Measurements from ENCODE around the gene PPP5C. TPM values are rescaled to one million over a fixed set of nuclear protein-coding genes. Genes with fewer than 3 reads are reported as not detected.
A peak's percentile ranks its signal among the peaks of the same experiment; 100 is the strongest.

The PPP5C gene
- total RNA-seq, 1 donor from 2014 or later = 70.9 TPM

DNA sequence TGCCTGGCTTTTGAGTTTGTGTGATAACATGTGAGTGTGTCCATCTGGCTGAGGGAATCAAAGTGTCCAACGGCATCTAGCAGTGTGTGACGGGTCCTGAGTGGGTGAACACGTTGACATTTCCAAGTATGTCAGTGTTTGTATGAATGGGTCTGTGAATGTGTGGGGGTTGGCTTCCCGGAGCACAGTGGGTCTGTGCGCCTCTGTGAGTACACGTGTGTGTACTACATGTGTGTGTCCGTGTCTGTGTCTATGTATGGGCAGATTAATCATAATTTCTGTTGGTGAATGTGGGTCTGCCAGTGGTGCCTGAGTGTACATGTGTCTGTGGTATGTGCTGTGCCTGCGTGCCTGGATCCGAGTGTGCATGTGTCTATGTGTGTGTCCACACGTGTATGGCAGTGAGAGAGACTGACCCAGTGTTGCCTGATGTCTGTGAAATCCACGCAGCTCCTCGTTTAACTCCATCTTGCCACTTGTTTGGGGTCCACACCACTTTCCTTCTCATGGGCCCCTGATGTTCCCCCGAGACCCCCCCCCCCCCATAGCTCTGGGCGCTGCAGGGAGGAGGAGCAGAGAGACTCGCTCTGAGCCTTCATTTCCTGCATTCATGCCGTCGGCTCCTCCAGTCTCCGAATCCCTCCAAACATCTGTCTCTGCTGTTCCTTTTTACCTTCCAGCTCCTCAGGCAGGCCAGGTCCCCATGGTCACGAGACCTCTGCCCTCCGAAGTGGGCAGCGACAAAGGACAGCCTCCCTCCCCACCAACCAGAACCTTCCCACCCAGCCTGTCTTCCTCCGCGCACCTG, 61.2 kb downstream of the PPP5C start:
- no peak for TF ChIP-seq EZH2 (IDR thresholded peaks at IDR 0.05; ENCODE audit: insufficient read depth, low read length)
- TF ChIP-seq, protein P1, sequence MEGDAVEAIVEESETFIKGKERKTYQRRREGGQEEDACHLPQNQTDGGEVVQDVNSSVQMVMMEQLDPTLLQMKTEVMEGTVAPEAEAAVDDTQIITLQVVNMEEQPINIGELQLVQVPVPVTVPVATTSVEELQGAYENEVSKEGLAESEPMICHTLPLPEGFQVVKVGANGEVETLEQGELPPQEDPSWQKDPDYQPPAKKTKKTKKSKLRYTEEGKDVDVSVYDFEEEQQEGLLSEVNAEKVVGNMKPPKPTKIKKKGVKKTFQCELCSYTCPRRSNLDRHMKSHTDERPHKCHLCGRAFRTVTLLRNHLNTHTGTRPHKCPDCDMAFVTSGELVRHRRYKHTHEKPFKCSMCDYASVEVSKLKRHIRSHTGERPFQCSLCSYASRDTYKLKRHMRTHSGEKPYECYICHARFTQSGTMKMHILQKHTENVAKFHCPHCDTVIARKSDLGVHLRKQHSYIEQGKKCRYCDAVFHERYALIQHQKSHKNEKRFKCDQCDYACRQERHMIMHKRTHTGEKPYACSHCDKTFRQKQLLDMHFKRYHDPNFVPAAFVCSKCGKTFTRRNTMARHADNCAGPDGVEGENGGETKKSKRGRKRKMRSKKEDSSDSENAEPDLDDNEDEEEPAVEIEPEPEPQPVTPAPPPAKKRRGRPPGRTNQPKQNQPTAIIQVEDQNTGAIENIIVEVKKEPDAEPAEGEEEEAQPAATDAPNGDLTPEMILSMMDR (IDR thresholded peaks at IDR 0.05; ENCODE audit: insufficient read depth, low read depth, low read length) = no peak
- Mint-ChIP-seq H3K36me3 (ENCODE audit: low read depth, unreplicated experiment) (peaks cover 9% of the 10 kb centered on the region), H3K4me1 (ENCODE audit: low read depth, unreplicated experiment) (peaks cover 14% of the 10 kb centered on the region), H3K27ac (ENCODE audit: unreplicated experiment) (peak overlapping the region; percentile 21), H3K9me3 (ENCODE audit: unreplicated experiment) (peaks cover 4% of the 10 kb centered on the region), H3K4me3 (ENCODE audit: unreplicated experiment) (peak overlapping the region; percentile 81), H3K27me3 (ENCODE audit: low read depth, unreplicated experiment) (no peaks in the 10 kb centered on the region)
- Histone ChIP-seq H3K27me3 (ENCODE audit: insufficient read depth, low read length) (peaks cover 9% of the 10 kb centered on the region), H3K9me3 (ENCODE audit: insufficient read depth, low read depth, low read length) (no peaks in the 10 kb centered on the region), H4K20me1 (ENCODE audit: insufficient read depth, low read length) (peaks cover 35% of the 10 kb centered on the region), H3K27ac (ENCODE audit: low read depth, low read length) (no peak overlapping the region), H3K9ac (ENCODE audit: low read length) (no peak overlapping the region), H2AFZ (ENCODE audit: low read depth, low read length) (no peak overlapping the region), H3K4me3 (ENCODE audit: insufficient read depth, low read depth, low read length) (no peak overlapping the region), H3K79me2 (ENCODE audit: insufficient read depth, low read length) (peaks cover 22% of the 10 kb centered on the region), H3K4me1 (ENCODE audit: insufficient read depth, low read length) (peaks cover 31% of the 10 kb centered on the region), H3K4me2 (ENCODE audit: low read length) (peak overlapping the region; percentile 29), H3K36me3 (ENCODE audit: insufficient read depth, low read length) (peaks cover 5% of the 10 kb centered on the region)
- DNase-seq (ENCODE audit: low read depth) (no peak), FAIRE-seq (no peak)

DNA sequence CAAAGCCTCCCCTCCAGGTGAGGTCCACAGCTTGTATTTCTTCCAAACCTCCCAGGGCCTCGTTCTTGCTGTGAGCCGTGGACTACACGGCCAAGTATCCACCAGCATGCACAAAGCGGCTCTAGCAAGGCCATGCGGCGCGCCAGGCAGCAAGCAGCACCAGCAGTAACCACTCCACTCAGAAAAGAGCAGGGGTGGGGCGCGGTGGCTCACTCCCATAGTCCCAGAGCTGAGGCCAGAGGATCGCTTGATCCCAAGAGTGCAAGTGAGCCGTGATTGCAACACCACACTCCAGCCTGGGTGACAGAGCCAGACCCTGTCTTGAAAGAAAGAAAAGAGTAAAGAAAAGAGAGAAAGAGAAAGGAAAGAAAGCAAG, 61.8 kb downstream of the PPP5C start:
- H3K4me3 Mint-ChIP-seq (ENCODE audit: unreplicated experiment) = peak overlapping the region; percentile 81
- TF ChIP-seq, protein P1 (IDR thresholded peaks at IDR 0.05; ENCODE audit: insufficient read depth, low read depth, low read length) = no peak
- TF ChIP-seq EZH2 (IDR thresholded peaks at IDR 0.05; ENCODE audit: insufficient read depth, low read length) = no peak
- no peak for DNase-seq (ENCODE audit: low read depth)

DNA sequence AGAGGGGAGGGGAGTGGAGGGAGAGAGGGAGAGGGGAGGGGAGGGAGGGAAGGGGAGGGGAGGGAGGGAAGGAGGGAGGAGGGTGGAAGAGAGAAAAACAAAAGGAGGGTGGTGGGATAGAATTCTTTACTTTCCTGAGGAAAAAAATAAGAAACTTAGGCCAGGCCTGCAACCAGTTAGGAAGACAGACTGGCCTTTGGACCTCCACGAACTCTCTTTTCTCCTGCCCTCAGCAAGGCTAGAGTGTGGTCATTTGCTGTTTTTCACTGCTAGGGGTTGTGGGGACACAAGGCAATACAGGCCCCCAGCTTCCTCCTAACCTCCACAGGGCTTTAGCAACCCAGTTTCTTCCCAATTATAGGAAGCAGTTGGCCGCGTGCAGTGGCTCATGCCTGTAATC, 62.3 kb downstream of the PPP5C start:
- Mint-ChIP-seq H3K36me3 (ENCODE audit: low read depth, unreplicated experiment) (peaks cover 9% of the 10 kb centered on the region), H3K27me3 (ENCODE audit: low read depth, unreplicated experiment) (no peaks in the 10 kb centered on the region), H3K9me3 (ENCODE audit: unreplicated experiment) (peaks cover 2% of the 10 kb centered on the region), H3K4me1 (ENCODE audit: low read depth, unreplicated experiment) (peaks cover 19% of the 10 kb centered on the region), H3K4me3 (ENCODE audit: unreplicated experiment) (no peak overlapping the region), H3K27ac (ENCODE audit: unreplicated experiment) (peak overlapping the region; percentile 12)
- Histone ChIP-seq H3K9ac (ENCODE audit: low read length) (no peak overlapping the region), H3K4me2 (ENCODE audit: low read length) (no peak overlapping the region), H3K36me3 (ENCODE audit: insufficient read depth, low read length) (peaks cover 5% of the 10 kb centered on the region), H4K20me1 (ENCODE audit: insufficient read depth, low read length) (peaks cover 35% of the 10 kb centered on the region), H3K27ac (ENCODE audit: low read depth, low read length) (no peak overlapping the region), H3K4me1 (ENCODE audit: insufficient read depth, low read length) (peaks cover 28% of the 10 kb centered on the region), H3K79me2 (ENCODE audit: insufficient read depth, low read length) (peaks cover 23% of the 10 kb centered on the region), H3K4me3 (ENCODE audit: insufficient read depth, low read depth, low read length) (no peak overlapping the region), H3K9me3 (ENCODE audit: insufficient read depth, low read depth, low read length) (no peaks in the 10 kb centered on the region), H2AFZ (ENCODE audit: low read depth, low read length) (no peak overlapping the region), H3K27me3 (ENCODE audit: insufficient read depth, low read length) (peaks cover 9% of the 10 kb centered on the region)
- no peak for TF ChIP-seq EZH2 (IDR thresholded peaks at IDR 0.05; ENCODE audit: insufficient read depth, low read length)
- TF ChIP-seq, protein P1 (IDR thresholded peaks at IDR 0.05; ENCODE audit: insufficient read depth, low read depth, low read length) = no peak
- FAIRE-seq = no peak
- DNase-seq (ENCODE audit: low read depth) = no peak

More for the DNA sequence above, 61.8 kb downstream of the PPP5C start:
- H3K36me3 Mint-ChIP-seq (ENCODE audit: low read depth, unreplicated experiment) = peaks cover 9% of the 10 kb centered on the region
- Histone ChIP-seq H3K4me1 (ENCODE audit: insufficient read depth, low read length) (peaks cover 31% of the 10 kb centered on the region), H2AFZ (ENCODE audit: low read depth, low read length) (no peak overlapping the region), H3K9ac (ENCODE audit: low read length) (no peak overlapping the region), H4K20me1 (ENCODE audit: insufficient read depth, low read length) (peaks cover 35% of the 10 kb centered on the region), H3K79me2 (ENCODE audit: insufficient read depth, low read length) (peaks cover 23% of the 10 kb centered on the region), H3K4me2 (ENCODE audit: low read length) (peak overlapping the region; percentile 29), H3K27me3 (ENCODE audit: insufficient read depth, low read length) (peaks cover 9% of the 10 kb centered on the region), H3K27ac (ENCODE audit: low read depth, low read length) (no peak overlapping the region), H3K36me3 (ENCODE audit: insufficient read depth, low read length) (peaks cover 5% of the 10 kb centered on the region), H3K9me3 (ENCODE audit: insufficient read depth, low read depth, low read length) (no peaks in the 10 kb centered on the region), H3K4me3 (ENCODE audit: insufficient read depth, low read depth, low read length) (no peak overlapping the region)
- H3K9me3 Mint-ChIP-seq (ENCODE audit: unreplicated experiment) = peaks cover 4% of the 10 kb centered on the region
- no peak for FAIRE-seq
- H3K4me1 Mint-ChIP-seq (ENCODE audit: low read depth, unreplicated experiment) = peaks cover 14% of the 10 kb centered on the region
- H3K27me3 Mint-ChIP-seq (ENCODE audit: low read depth, unreplicated experiment) = no peaks in the 10 kb centered on the region
- no peak overlapping the region for H3K27ac Mint-ChIP-seq (ENCODE audit: unreplicated experiment)
